ENCODE data around the gene PIP5KL1.

Gene PIP5KL1

DNA sequence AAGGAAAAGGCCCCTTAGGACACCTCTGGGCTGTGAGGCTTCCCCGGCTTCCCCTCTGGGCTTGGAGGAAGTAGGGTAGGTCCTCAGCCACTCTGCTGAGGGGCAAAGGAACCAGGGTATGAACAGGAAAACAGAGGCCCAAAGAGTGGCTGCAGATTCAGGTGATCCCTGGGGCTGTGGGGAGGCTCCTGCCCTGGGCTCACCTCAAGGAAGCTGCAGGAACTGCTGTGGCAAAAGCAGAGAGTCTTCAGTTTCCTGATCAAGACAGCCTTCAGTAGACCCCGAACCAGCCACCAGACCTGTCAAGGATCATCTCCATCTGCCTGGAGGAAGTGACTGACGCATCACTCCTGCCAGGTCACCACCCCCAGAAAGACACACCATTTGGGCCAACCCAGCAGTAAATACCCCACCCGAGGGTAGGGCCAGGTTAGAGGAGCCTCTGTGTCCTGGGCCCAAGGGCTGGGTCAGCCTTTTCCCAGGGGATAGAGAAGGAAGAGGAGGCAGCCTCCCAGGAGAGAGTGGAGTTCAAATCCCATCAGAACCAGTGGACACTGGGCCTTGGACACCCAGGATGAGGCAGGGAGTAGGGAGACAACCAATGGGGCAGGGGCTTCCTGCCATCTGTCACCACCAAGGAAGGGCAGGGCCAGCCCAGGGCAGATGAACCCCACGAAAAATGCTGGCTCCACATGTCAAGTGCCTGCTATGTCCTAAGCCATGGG lies 25.4 kb downstream of the PIP5KL1 start:
- Histone ChIP-seq H3K27me3 (ENCODE audit: low read depth, low read length) (no peaks in the 10 kb centered on the region), H3K4me1 (ENCODE audit: control insufficient read depth in 1 of 2, insufficient read depth in 2 of 2, low read length in 2 of 2) (peaks cover 9 to 28% of the 10 kb centered on the region in 2 donors), H3K36me3 (ENCODE audit: control insufficient read depth in 1 of 2, insufficient read depth in 2 of 2, low read length in 2 of 2) (peaks cover 0 to 14% of the 10 kb centered on the region in 2 donors), H3K9me3 (ENCODE audit: control insufficient read depth in 1 of 2, low read length in 2 of 2) (no peaks in the 10 kb centered on the region), H3K4me3 (ENCODE audit: low read depth in 1 of 2, low read length in 2 of 2) (no peak overlapping the region), H3K27ac (ENCODE audit: low read length) (peak overlapping the region; percentile 67)

DNA sequence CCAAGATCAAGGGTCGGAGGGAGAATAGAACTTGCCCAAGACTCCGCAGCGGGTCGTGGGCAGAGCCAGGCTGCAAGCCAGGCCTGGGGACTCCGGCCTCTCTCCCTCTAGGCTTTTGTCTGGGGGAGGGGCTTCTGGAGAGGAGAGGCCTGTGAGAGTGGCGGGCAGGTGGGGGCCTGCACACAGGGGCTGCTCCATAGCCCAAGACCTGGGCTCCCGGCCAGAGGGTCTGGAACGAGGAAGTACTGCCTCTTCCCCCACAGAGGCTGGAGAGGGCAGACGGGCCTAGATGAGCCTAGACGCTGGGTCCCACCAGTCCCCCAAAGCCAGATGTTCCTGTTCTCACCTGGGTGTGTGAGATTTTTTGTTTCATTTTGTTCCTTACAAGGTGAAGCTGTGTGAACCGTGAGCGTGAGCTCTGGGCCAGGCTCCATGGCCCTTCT lies 26.0 kb downstream of the PIP5KL1 start:
- Histone ChIP-seq H3K27ac (ENCODE audit: low read length) (peak overlapping the region; percentile 67), H3K36me3 (ENCODE audit: control insufficient read depth in 1 of 2, insufficient read depth in 2 of 2, low read length in 2 of 2) (peaks cover 0 to 14% of the 10 kb centered on the region in 2 donors), H3K9me3 (ENCODE audit: control insufficient read depth in 1 of 2, low read length in 2 of 2) (no peaks in the 10 kb centered on the region), H3K4me3 (ENCODE audit: low read depth in 1 of 2, low read length in 2 of 2) (no peak overlapping the region), H3K27me3 (ENCODE audit: low read depth, low read length) (no peaks in the 10 kb centered on the region), H3K4me1 (ENCODE audit: control insufficient read depth in 1 of 2, insufficient read depth in 2 of 2, low read length in 2 of 2) (peaks cover 14 to 34% of the 10 kb centered on the region in 2 donors)

DNA sequence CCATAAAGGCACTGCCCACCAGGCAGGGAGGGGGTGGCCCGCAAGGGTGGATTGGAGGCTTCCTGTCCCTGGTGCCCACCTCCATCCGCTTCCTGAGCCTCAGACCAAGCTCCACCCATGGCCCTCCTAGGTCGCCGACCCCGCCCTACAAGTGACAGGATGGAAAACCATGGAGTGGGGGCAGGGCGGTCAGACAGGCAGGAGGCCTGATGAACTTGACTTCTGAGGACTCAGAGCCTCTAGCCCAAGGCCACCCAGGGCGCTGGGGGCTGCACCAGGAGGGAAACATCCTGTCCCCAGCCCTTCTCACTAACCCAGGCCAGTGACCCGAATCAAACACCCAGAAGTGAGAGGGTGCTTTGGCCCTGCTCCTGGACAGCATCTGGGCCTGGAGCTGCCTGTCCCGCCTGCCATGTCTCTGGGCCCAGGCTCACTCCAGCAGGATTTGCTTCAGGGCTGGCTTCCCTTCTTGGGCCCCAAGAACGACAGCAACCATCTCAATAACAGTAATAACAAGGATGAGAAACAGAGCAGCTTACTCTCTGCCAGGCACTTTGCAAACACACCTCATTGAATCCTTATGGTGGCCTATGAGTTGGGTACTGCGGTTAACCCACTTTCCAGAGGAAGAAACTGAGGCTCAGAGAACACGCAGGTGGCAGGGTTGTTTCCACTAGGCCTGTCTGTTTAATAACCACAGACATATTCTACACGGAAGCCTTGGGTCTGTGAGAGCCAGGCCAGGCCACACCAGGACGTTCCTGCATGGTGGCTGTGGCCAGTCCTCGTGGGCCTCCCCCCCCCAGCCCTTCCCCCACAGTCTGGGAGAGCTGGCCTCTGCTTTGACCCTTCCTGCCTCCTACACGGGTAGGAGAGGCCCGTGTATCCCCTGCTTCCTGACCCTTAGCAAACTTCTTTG lies 26.8 kb downstream of the PIP5KL1 start:
- H3K27ac ChIP-seq (ENCODE audit: low read length) = peak overlapping the region; percentile 67
- peaks cover 14 to 34% of the 10 kb centered on the region in 2 donors for H3K4me1 ChIP-seq (ENCODE audit: control insufficient read depth in 1 of 2, insufficient read depth in 2 of 2, low read length in 2 of 2)
- no peak overlapping the region for H3K4me3 ChIP-seq (ENCODE audit: low read depth in 1 of 2, low read length in 2 of 2)
- no peaks in the 10 kb centered on the region for H3K9me3 ChIP-seq (ENCODE audit: control insufficient read depth in 1 of 2, low read length in 2 of 2)
- H3K27me3 ChIP-seq (ENCODE audit: low read depth, low read length) = no peaks in the 10 kb centered on the region
- peaks cover 0 to 11% of the 10 kb centered on the region in 2 donors for H3K36me3 ChIP-seq (ENCODE audit: control insufficient read depth in 1 of 2, insufficient read depth in 2 of 2, low read length in 2 of 2)

- H3K9me3 ChIP-seq (ENCODE audit: control insufficient read depth in 1 of 2, low read length in 2 of 2) = no peaks in the 10 kb centered on the region
- no peaks in the 10 kb centered on the region for H3K27me3 ChIP-seq (ENCODE audit: low read depth, low read length)
- peak within 1 kb of the TSS; percentile 71 to 92 for H3K4me3 ChIP-seq (ENCODE audit: low read depth in 1 of 2, low read length in 2 of 2)
- peak within 1 kb of the TSS; percentile 67 for H3K27ac ChIP-seq (ENCODE audit: low read length)
- H3K36me3 ChIP-seq (ENCODE audit: control insufficient read depth in 1 of 2, insufficient read depth in 2 of 2, low read length in 2 of 2) = peaks cover 19% of the 10 kb centered on the region in 2 donors
- H3K4me1 ChIP-seq (ENCODE audit: control insufficient read depth in 1 of 2, insufficient read depth in 2 of 2, low read length in 2 of 2) = peaks cover 10 to 39% of the 10 kb centered on the region in 2 donors
These were observed 31.2 kb downstream of the PIP5KL1 start, which contains the start of gene ST6GALNAC6 for GRCh38 chr9:127899128-127899943. ST6GALNAC6 (minus strand) TSS chr9:127899603; CDS start chr9:127897981, 1,622 bp downstream.

- H3K4me1 ChIP-seq (ENCODE audit: control insufficient read depth in 1 of 2, insufficient read depth in 2 of 2, low read length in 2 of 2) = peaks cover 5 to 32% of the 10 kb centered on the region in 2 donors
- H3K27me3 ChIP-seq (ENCODE audit: low read depth, low read length) = no peaks in the 10 kb centered on the region
These were observed 32.0 kb downstream of the PIP5KL1 start for GRCh38 chr9:127898433-127899127.

GRCh38 chr9:127897193-127897692 lies 33.3 kb downstream of the PIP5KL1 start:
- Histone ChIP-seq H3K4me3 (ENCODE audit: low read depth in 1 of 2, low read length in 2 of 2) (peak overlapping the region; percentile 5 to 39), H3K36me3 (ENCODE audit: control insufficient read depth in 1 of 2, insufficient read depth in 2 of 2, low read length in 2 of 2) (peaks cover 30 to 40% of the 10 kb centered on the region in 2 donors), H3K9me3 (ENCODE audit: control insufficient read depth in 1 of 2, low read length in 2 of 2) (no peaks in the 10 kb centered on the region), H3K4me1 (ENCODE audit: control insufficient read depth in 1 of 2, insufficient read depth in 2 of 2, low read length in 2 of 2) (peaks cover 5 to 27% of the 10 kb centered on the region in 2 donors), H3K27me3 (ENCODE audit: low read depth, low read length) (no peaks in the 10 kb centered on the region), H3K27ac (ENCODE audit: low read length) (no peak overlapping the region)

More at GRCh38 chr9:127898433-127899127, 32.0 kb downstream of the PIP5KL1 start:
- H3K9me3 ChIP-seq (ENCODE audit: control insufficient read depth in 1 of 2, low read length in 2 of 2) = no peaks in the 10 kb centered on the region
- peak overlapping the region; percentile 67 for H3K27ac ChIP-seq (ENCODE audit: low read length)
- peak overlapping the region; percentile 71 to 92 for H3K4me3 ChIP-seq (ENCODE audit: low read depth in 1 of 2, low read length in 2 of 2)
- H3K36me3 ChIP-seq (ENCODE audit: control insufficient read depth in 1 of 2, insufficient read depth in 2 of 2, low read length in 2 of 2) = peaks cover 26% of the 10 kb centered on the region in 2 donors

GRCh38 chr9:127896395-127897192 lies 34.0 kb downstream of the PIP5KL1 start:
- Histone ChIP-seq H3K27me3 (ENCODE audit: low read depth, low read length) (no peaks in the 10 kb centered on the region), H3K4me3 (ENCODE audit: low read depth in 1 of 2, low read length in 2 of 2) (peak overlapping the region; percentile 5 to 39), H3K9me3 (ENCODE audit: control insufficient read depth in 1 of 2, low read length in 2 of 2) (no peaks in the 10 kb centered on the region), H3K4me1 (ENCODE audit: control insufficient read depth in 1 of 2, insufficient read depth in 2 of 2, low read length in 2 of 2) (peaks cover 5 to 27% of the 10 kb centered on the region in 2 donors), H3K27ac (ENCODE audit: low read length) (no peak overlapping the region), H3K36me3 (ENCODE audit: control insufficient read depth in 1 of 2, insufficient read depth in 2 of 2, low read length in 2 of 2) (peaks cover 30 to 43% of the 10 kb centered on the region in 2 donors)

DNA sequence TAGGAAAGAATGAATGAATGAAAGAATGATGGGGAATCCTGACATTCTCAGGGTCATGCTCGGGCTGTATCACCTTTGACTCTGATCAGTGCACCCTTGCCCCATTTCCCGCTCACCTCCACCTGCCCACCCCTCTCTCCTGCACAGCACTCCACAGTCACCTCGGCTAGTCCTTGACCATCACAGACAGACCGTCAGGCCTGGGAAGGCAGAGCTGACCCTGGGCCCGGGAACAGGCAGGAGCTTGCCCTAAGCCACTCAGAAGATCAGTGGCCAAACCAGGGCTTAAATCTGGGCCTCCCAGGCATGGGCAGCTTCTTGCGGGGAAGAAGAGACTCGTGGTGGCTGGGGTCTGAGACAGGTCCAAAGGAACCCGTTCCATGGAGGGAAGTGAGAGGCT lies 34.8 kb downstream of the PIP5KL1 start:
- H3K36me3 ChIP-seq (ENCODE audit: control insufficient read depth in 1 of 2, insufficient read depth in 2 of 2, low read length in 2 of 2) = peaks cover 30 to 50% of the 10 kb centered on the region in 2 donors
- no peaks in the 10 kb centered on the region for H3K27me3 ChIP-seq (ENCODE audit: low read depth, low read length)
- H3K27ac ChIP-seq (ENCODE audit: low read length) = no peak overlapping the region
- H3K9me3 ChIP-seq (ENCODE audit: control insufficient read depth in 1 of 2, low read length in 2 of 2) = no peaks in the 10 kb centered on the region
- H3K4me3 ChIP-seq (ENCODE audit: low read depth in 1 of 2, low read length in 2 of 2) = no peak overlapping the region
- peaks cover 5 to 27% of the 10 kb centered on the region in 2 donors for H3K4me1 ChIP-seq (ENCODE audit: control insufficient read depth in 1 of 2, insufficient read depth in 2 of 2, low read length in 2 of 2)

- peaks cover 37 to 61% of the 10 kb centered on the region in 2 donors for H3K36me3 ChIP-seq (ENCODE audit: control insufficient read depth in 1 of 2, insufficient read depth in 2 of 2, low read length in 2 of 2)
These were observed 37.2 kb downstream of the PIP5KL1 start for GRCh38 chr9:127893392-127893791.

More at GRCh38 chr9:127893392-127893791, 37.2 kb downstream of the PIP5KL1 start:
- Histone ChIP-seq H3K4me1 (ENCODE audit: control insufficient read depth in 1 of 2, insufficient read depth in 2 of 2, low read length in 2 of 2) (peaks cover 0 to 18% of the 10 kb centered on the region in 2 donors), H3K9me3 (ENCODE audit: control insufficient read depth in 1 of 2, low read length in 2 of 2) (no peaks in the 10 kb centered on the region), H3K27me3 (ENCODE audit: low read depth, low read length) (no peaks in the 10 kb centered on the region), H3K27ac (ENCODE audit: low read length) (no peak overlapping the region), H3K4me3 (ENCODE audit: low read depth in 1 of 2, low read length in 2 of 2) (no peak overlapping the region)

Measured in muscle layer of duodenum (tissue), 2 donors.